ENCODE data around the gene TLCD3A.
"Not testable (repeated sequence)": the region's sequence is repeated elsewhere in the genome, so short reads cannot be mapped to it uniquely, and the experiment has no call there.

Gene TLCD3A

DNA sequence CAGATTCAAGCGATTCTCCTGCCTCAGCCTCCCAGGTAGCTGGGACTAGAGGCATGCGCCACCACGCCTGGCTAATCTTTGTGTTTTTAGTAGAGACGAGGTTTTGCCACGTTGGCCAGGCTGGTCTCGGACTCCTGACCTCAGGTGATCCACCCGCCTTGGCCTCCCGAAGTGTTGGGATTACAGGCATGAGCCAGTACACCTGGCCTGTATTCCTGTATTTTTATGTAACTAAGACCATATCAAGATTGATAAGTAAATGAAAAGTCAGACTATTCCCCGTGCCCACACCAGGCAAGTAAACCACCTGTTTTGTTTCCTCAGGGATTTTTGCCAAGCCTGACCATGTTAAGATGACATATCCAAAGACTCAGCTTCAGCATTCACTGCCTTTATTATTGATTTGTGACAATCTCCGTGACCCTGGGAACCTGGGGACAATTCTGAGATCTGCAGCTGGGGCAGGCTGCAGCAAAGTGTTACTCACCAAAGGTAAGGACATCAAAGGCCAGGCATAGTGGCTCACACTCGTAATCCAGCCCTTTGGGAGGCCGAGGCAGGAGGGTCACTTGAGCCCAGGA is 55.3 kb downstream of the TLCD3A start:
- Histone ChIP-seq H3K9ac (ENCODE audit: low read length) (no peak overlapping the region), H3K4me3 (ENCODE audit: low read depth, low read length, poor library complexity, severe bottlenecking) (no peak overlapping the region), H3K9me3 (ENCODE audit: low read length) (no peaks in the 10 kb centered on the region), H3K9me2 (ENCODE audit: low read depth, low read length) (no peaks in the 10 kb centered on the region), H3K27me3 (ENCODE audit: insufficient read depth, low read length) (no peaks in the 10 kb centered on the region), H4K20me1 (ENCODE audit: insufficient read depth, low read length) (no peaks in the 10 kb centered on the region), H3K79me2 (ENCODE audit: insufficient read depth, low read length) (peaks cover 26% of the 10 kb centered on the region), H3K36me3 (ENCODE audit: insufficient read depth, low read length) (peaks cover 85% of the 10 kb centered on the region), H2AFZ (ENCODE audit: low read length) (no peak overlapping the region), H3K4me2 (ENCODE audit: low read length) (no peak overlapping the region), H3F3A (ENCODE audit: insufficient read depth, low read length) (no peaks in the 10 kb centered on the region), H3K4me1 (ENCODE audit: insufficient read depth, low read length, severe bottlenecking) (peaks cover 24% of the 10 kb centered on the region), H3K27ac (ENCODE audit: low read depth, low read length, poor library complexity, severe bottlenecking) (no peak overlapping the region)
- no peak for TF ChIP-seq EZH2 (IDR thresholded peaks at IDR 0.05; ENCODE audit: borderline replicate concordance, low read length)
- TF ChIP-seq, protein P1, sequence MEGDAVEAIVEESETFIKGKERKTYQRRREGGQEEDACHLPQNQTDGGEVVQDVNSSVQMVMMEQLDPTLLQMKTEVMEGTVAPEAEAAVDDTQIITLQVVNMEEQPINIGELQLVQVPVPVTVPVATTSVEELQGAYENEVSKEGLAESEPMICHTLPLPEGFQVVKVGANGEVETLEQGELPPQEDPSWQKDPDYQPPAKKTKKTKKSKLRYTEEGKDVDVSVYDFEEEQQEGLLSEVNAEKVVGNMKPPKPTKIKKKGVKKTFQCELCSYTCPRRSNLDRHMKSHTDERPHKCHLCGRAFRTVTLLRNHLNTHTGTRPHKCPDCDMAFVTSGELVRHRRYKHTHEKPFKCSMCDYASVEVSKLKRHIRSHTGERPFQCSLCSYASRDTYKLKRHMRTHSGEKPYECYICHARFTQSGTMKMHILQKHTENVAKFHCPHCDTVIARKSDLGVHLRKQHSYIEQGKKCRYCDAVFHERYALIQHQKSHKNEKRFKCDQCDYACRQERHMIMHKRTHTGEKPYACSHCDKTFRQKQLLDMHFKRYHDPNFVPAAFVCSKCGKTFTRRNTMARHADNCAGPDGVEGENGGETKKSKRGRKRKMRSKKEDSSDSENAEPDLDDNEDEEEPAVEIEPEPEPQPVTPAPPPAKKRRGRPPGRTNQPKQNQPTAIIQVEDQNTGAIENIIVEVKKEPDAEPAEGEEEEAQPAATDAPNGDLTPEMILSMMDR (IDR thresholded peaks at IDR 0.05; ENCODE audit: low read length), result no peak

GRCh38 chr17:788551-788950 is 56.2 kb downstream of the TLCD3A start:
- no peak overlapping the region for H2AFZ ChIP-seq (ENCODE audit: low read length)
- H3K9me2 ChIP-seq (ENCODE audit: low read depth, low read length), result no peaks in the 10 kb centered on the region
- H3K9me3 ChIP-seq (ENCODE audit: low read length), result no peaks in the 10 kb centered on the region
- peaks cover 19% of the 10 kb centered on the region for H3K4me1 ChIP-seq (ENCODE audit: insufficient read depth, low read length, severe bottlenecking)
- H3K36me3 ChIP-seq (ENCODE audit: insufficient read depth, low read length), result peaks cover 84% of the 10 kb centered on the region
- no peaks in the 10 kb centered on the region for H4K20me1 ChIP-seq (ENCODE audit: insufficient read depth, low read length)
- TF ChIP-seq, protein P1 (IDR thresholded peaks at IDR 0.05; ENCODE audit: low read length), result no peak
- TF ChIP-seq EZH2 (IDR thresholded peaks at IDR 0.05; ENCODE audit: borderline replicate concordance, low read length), result no peak
- no peak overlapping the region for H3K4me3 ChIP-seq (ENCODE audit: low read depth, low read length, poor library complexity, severe bottlenecking)
- no peaks in the 10 kb centered on the region for H3K27me3 ChIP-seq (ENCODE audit: insufficient read depth, low read length)
- H3K27ac ChIP-seq (ENCODE audit: low read depth, low read length, poor library complexity, severe bottlenecking), result no peak overlapping the region
- H3F3A ChIP-seq (ENCODE audit: insufficient read depth, low read length), result no peaks in the 10 kb centered on the region
- no peak overlapping the region for H3K4me2 ChIP-seq (ENCODE audit: low read length)
- no peak overlapping the region for H3K9ac ChIP-seq (ENCODE audit: low read length)
- H3K79me2 ChIP-seq (ENCODE audit: insufficient read depth, low read length), result peaks cover 18% of the 10 kb centered on the region

DNA sequence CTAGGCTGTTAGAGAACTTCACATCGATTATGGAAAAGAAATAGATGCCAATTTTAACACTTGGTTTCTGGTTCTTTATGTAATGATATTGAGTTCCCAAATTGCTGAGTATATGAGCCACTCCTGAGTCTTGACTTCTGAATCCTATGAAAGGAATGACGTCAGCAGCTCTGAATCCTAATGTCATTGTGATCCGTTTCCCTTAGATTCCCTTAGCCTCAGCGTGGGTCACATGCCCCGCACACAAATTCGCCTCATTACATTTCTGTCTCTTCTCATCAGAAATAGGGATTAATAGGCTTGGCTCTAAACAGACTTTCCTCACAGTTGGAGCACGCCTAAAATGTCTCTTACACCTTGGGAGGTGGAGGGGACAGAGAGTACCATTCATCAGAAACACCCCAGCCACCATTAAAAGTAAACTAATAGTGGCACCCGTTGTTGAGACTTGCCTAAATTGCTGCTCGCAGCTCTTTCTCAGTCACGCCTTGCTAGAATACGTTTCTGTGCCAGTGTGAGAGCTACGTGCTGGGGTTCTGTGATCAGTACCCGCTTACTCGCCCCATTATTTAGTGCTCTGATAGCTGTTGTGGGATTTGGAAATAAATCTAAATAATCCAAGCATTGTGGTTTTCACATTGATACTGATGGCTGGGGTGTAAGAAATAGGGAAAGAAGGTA is 56.9 kb downstream of the TLCD3A start:
- Histone ChIP-seq H3K9ac (ENCODE audit: low read length) (no peak overlapping the region), H4K20me1 (ENCODE audit: insufficient read depth, low read length) (no peaks in the 10 kb centered on the region), H3K4me2 (ENCODE audit: low read length) (no peak overlapping the region), H3K36me3 (ENCODE audit: insufficient read depth, low read length) (peaks cover 77% of the 10 kb centered on the region), H3K27me3 (ENCODE audit: insufficient read depth, low read length) (no peaks in the 10 kb centered on the region), H3K4me1 (ENCODE audit: insufficient read depth, low read length, severe bottlenecking) (peaks cover 16% of the 10 kb centered on the region), H3K27ac (ENCODE audit: low read depth, low read length, poor library complexity, severe bottlenecking) (no peak overlapping the region), H3K9me2 (ENCODE audit: low read depth, low read length) (no peaks in the 10 kb centered on the region), H2AFZ (ENCODE audit: low read length) (no peak overlapping the region), H3K4me3 (ENCODE audit: low read depth, low read length, poor library complexity, severe bottlenecking) (no peak overlapping the region), H3F3A (ENCODE audit: insufficient read depth, low read length) (no peaks in the 10 kb centered on the region), H3K9me3 (ENCODE audit: low read length) (no peaks in the 10 kb centered on the region), H3K79me2 (ENCODE audit: insufficient read depth, low read length) (peaks cover 11% of the 10 kb centered on the region)
- TF ChIP-seq, protein P1 (IDR thresholded peaks at IDR 0.05; ENCODE audit: low read length), result no peak
- no peak for TF ChIP-seq EZH2 (IDR thresholded peaks at IDR 0.05; ENCODE audit: borderline replicate concordance, low read length)

DNA sequence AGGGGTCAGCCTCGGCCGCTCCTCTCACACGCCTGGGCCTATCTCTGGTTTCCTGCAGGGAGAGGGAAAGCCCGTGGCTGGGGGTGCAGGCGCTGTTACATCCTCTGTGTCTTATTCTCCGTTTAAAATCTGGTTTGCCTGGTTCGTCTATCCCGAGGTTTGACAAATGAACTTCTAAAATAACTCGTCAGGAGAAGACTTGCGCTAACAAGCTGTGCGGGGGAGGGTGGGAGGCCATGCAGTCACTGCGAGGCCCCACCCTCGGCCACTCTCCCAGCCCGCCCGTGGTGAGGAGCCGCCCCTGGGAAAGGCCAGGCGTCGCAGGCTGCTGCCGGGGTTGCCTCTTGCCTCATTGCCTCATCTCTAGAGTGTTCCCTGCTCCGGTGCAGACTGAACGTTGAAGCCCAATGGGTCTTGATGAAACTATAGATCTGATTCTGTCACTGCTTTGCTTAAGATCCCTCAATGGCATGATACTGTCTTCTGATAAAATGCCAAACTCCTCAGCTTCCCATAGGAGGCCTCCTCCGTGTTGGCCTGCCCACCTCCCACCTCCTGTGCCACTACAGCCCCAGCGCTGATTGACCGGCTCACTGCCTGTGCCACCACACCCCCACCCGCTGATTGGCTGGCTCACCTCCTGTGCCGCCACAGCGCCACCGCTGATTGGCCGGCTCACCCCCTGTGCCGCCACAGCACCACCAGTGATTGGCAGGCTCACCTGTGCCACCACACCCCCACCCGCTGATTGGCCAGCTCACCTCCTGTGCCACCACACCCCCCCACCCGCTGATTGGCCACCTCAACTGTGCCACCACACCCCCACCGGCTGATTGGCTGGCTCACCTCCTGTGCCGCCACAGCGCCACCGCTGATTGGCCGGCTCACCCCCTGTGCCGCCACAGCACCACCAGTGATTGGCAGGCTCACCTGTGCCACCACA is 57.8 kb downstream of the TLCD3A start:
- not testable (repeated sequence) for H3F3A ChIP-seq (ENCODE audit: insufficient read depth, low read length); H3K27me3 ChIP-seq (ENCODE audit: insufficient read depth, low read length); H3K79me2 ChIP-seq (ENCODE audit: insufficient read depth, low read length); H3K9me3 ChIP-seq (ENCODE audit: low read length); H3K9ac ChIP-seq (ENCODE audit: low read length); H3K4me3 ChIP-seq (ENCODE audit: low read depth, low read length, poor library complexity, severe bottlenecking); H4K20me1 ChIP-seq (ENCODE audit: insufficient read depth, low read length); H3K4me1 ChIP-seq (ENCODE audit: insufficient read depth, low read length, severe bottlenecking); H3K9me2 ChIP-seq (ENCODE audit: low read depth, low read length); H2AFZ ChIP-seq (ENCODE audit: low read length); H3K4me2 ChIP-seq (ENCODE audit: low read length); H3K27ac ChIP-seq (ENCODE audit: low read depth, low read length, poor library complexity, severe bottlenecking)
- H3K36me3 ChIP-seq (ENCODE audit: insufficient read depth, low read length), result peaks cover 69% of the 10 kb centered on the region

DNA sequence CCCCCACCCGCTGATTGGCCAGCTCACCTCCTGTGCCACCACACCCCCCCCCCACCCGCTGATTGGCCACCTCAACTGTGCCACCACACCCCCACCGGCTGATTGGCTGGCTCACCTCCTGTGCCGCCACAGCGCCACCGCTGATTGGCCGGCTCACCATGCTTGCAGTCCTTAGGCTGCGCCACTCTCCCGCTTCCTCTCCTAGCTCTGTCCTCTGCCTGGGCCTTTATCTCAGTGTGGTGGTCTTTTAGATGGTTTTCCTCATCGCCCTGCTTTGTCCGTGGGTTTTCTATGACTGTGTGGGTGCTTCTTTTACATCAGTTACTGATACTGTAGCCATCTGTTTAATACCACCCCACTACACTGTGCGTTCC is 58.5 kb downstream of the TLCD3A start:
- not testable (repeated sequence) for H3K79me2 ChIP-seq (ENCODE audit: insufficient read depth, low read length); H4K20me1 ChIP-seq (ENCODE audit: insufficient read depth, low read length); H3K4me3 ChIP-seq (ENCODE audit: low read depth, low read length, poor library complexity, severe bottlenecking); H3K9ac ChIP-seq (ENCODE audit: low read length); H3K4me1 ChIP-seq (ENCODE audit: insufficient read depth, low read length, severe bottlenecking); H2AFZ ChIP-seq (ENCODE audit: low read length); H3K27me3 ChIP-seq (ENCODE audit: insufficient read depth, low read length); H3K27ac ChIP-seq (ENCODE audit: low read depth, low read length, poor library complexity, severe bottlenecking); H3K9me2 ChIP-seq (ENCODE audit: low read depth, low read length); H3K4me2 ChIP-seq (ENCODE audit: low read length); H3F3A ChIP-seq (ENCODE audit: insufficient read depth, low read length); H3K9me3 ChIP-seq (ENCODE audit: low read length)
- peaks cover 63% of the 10 kb centered on the region for H3K36me3 ChIP-seq (ENCODE audit: insufficient read depth, low read length)
